ENCODE measurements around the gene CTRB1. TPM values are rescaled to one million over a fixed set of nuclear protein-coding genes. Genes with fewer than 3 reads are reported as not detected.

The CTRB1 gene
- total RNA-seq, 1 experiment from 2014 or later, result not detected

GRCh38 chr16:75247249-75247648 lies 28.5 kb downstream of the CTRB1 start:
- peaks cover 71% of the 10 kb centered on the region for H3K4me1 ChIP-seq (replicated peaks; ENCODE audit: insufficient read depth)
- H3K9me2 ChIP-seq (ENCODE audit: insufficient read depth), result no peaks in the 10 kb centered on the region
- peaks cover 29% of the 10 kb centered on the region for H4K20me1 ChIP-seq (ENCODE audit: insufficient read depth)
- peak overlapping the region; percentile 83; the same call in 1 of the 2 replicates for H3K27ac ChIP-seq
- H2AFZ ChIP-seq, result no peak overlapping the region
- H3K27me3 ChIP-seq (ENCODE audit: insufficient read depth, low read depth), result no peaks in the 10 kb centered on the region
- CTCF ChIA-PET, result no interaction called here
- H3F3A ChIP-seq (ENCODE audit: insufficient read depth, low read depth), result peaks cover 32% of the 10 kb centered on the region
- H3K4me3 ChIP-seq, result no peak overlapping the region
- intact Hi-C loops (cut with micrococcal nuclease; ENCODE audit: unreplicated experiment), result no loop called here
- no peak for DNase-seq
- H3K79me2 ChIP-seq (ENCODE audit: low read depth), result peaks cover 80% of the 10 kb centered on the region
- no peak for TF ChIP-seq CTCF (conservative IDR thresholded peaks at IDR 0.05)
- no peak for TF ChIP-seq EZH2 (IDR thresholded peaks at IDR 0.05; ENCODE audit: low read depth)
- BruUV-seq (replicated peaks), result no TSS peak
- H3K4me2 ChIP-seq, result peak overlapping the region; percentile 76; the same call in 1 of the 2 replicates
- POLR2A ChIA-PET (ENCODE audit: unreplicated experiment), result no interaction called here
- H3K9me3 ChIP-seq (ENCODE audit: insufficient read depth, low read depth), result no peaks in the 10 kb centered on the region
- H3K36me3 ChIP-seq (ENCODE audit: low read depth), result no peaks in the 10 kb centered on the region; the same call in 1 of the 2 replicates

GRCh38 chr16:75248142-75248535 lies 29.4 kb downstream of the CTRB1 start:
- Histone ChIP-seq H4K20me1 (ENCODE audit: insufficient read depth) (peaks cover 35% of the 10 kb centered on the region), H3F3A (ENCODE audit: insufficient read depth, low read depth) (peaks cover 36% of the 10 kb centered on the region), H3K27ac (no peak overlapping the region; the same call in 1 of the 2 replicates), H2AFZ (no peak overlapping the region), H3K79me2 (ENCODE audit: low read depth) (peaks cover 72% of the 10 kb centered on the region), H3K27me3 (ENCODE audit: insufficient read depth, low read depth) (no peaks in the 10 kb centered on the region), H3K36me3 (ENCODE audit: low read depth) (no peaks in the 10 kb centered on the region), H3K4me3 (no peak overlapping the region), H3K4me2 (peak overlapping the region; percentile 76; the same call in 1 of the 2 replicates), H3K9me3 (ENCODE audit: insufficient read depth, low read depth) (no peaks in the 10 kb centered on the region), H3K9me2 (ENCODE audit: insufficient read depth) (no peaks in the 10 kb centered on the region), H3K4me1 (replicated peaks; ENCODE audit: insufficient read depth) (peaks cover 72% of the 10 kb centered on the region)
- no peak for TF ChIP-seq CTCF (conservative IDR thresholded peaks at IDR 0.05)
- no peak for TF ChIP-seq EZH2 (IDR thresholded peaks at IDR 0.05; ENCODE audit: low read depth)
- ChIA-PET POLR2A (ENCODE audit: unreplicated experiment) (no interaction called here), CTCF (no interaction called here)
- no TSS peak for BruUV-seq (replicated peaks)
- intact Hi-C loops (cut with micrococcal nuclease; ENCODE audit: unreplicated experiment), result no loop called here
- no peak for DNase-seq

DNA sequence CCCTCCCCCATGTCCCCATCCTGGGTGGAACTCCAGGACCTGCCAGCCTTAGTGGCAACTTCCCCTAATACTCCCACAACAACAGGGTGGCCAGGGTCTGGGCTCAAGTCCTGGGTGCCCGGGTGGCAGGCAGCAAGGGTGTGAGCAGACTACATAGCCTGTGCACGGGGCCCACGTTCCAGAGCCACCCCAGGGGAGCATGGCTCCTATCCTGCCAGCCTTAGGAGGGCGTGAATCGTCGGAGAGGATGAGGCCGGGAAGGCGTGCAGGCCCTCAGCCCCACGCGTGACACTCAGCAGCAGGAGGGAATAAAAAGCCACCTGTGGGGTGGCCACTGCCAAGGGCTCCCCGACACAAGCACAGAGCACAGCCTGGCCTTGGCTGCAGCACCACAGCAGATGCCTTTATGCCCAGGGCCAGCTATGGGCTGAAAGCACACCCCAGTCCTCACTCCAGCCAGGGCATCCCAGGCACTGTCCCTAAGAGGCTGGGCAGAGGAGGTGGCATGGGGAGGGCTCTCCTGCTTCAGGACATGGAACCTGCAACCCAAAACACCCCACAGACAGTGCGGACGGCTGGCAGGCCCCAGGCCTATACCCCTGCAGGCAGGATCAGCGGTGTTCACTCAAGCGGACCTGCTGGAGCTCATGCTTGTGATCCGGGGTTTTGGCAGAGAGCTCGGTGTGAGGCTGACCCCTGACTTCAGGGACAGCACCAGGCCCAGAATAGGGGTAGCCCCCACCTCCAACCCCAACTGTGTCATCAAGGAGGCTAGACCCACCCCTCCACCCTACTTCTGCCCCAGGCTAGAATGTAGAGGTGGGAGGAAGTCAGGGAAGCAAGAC lies 30.0 kb downstream of the CTRB1 start:
- H3K9me2 ChIP-seq (ENCODE audit: insufficient read depth), result no peaks in the 10 kb centered on the region
- H3K79me2 ChIP-seq (ENCODE audit: low read depth), result peaks cover 66% of the 10 kb centered on the region
- no peak overlapping the region for H3K27ac ChIP-seq
- H4K20me1 ChIP-seq (ENCODE audit: insufficient read depth), result peaks cover 38% of the 10 kb centered on the region
- BruUV-seq (replicated peaks), result no TSS peak
- intact Hi-C loops (cut with micrococcal nuclease; ENCODE audit: unreplicated experiment), result no loop called here
- no peaks in the 10 kb centered on the region for H3K9me3 ChIP-seq (ENCODE audit: insufficient read depth, low read depth)
- H3K36me3 ChIP-seq (ENCODE audit: low read depth), result no peaks in the 10 kb centered on the region
- POLR2A ChIA-PET (ENCODE audit: unreplicated experiment), result no interaction called here
- no peak overlapping the region for H3K4me3 ChIP-seq
- TF ChIP-seq CTCF (conservative IDR thresholded peaks at IDR 0.05) (no peak), EZH2 (IDR thresholded peaks at IDR 0.05; ENCODE audit: low read depth) (no peak)
- CTCF ChIA-PET, result no interaction called here
- peaks cover 36% of the 10 kb centered on the region for H3F3A ChIP-seq (ENCODE audit: insufficient read depth, low read depth)
- no peak for DNase-seq
- H3K4me1 ChIP-seq (replicated peaks; ENCODE audit: insufficient read depth), result peaks cover 68% of the 10 kb centered on the region
- peak overlapping the region; percentile 76; the same call in 1 of the 2 replicates for H3K4me2 ChIP-seq
- no peaks in the 10 kb centered on the region for H3K27me3 ChIP-seq (ENCODE audit: insufficient read depth, low read depth)
- H2AFZ ChIP-seq, result no peak overlapping the region
